GM23338 (cell line): ENCODE measurements around the gene NEK8. TPM values are rescaled to one million over a fixed set of nuclear protein-coding genes. Genes with fewer than 3 reads are reported as not detected.

Source experiments
- ATAC-seq: fragments of 200-7000 bp; cut with Tn5 transposase; 3 replicates; pipeline ENCODE4 v1.9.1; 2020
- DNase-seq: peaks from one replicate; pipeline ENCODE4 v3.0.0-alpha.2; 2015; ENCODE audit warnings: low spot score
- H2AFZ ChIP-seq: fragments of 200-600 bp; sonication (generic); 2 replicates; pipeline ENCODE4 v1.8.0; 2016; ENCODE audit warnings: antibody characterized with exemption, mild to moderate bottlenecking, moderate library complexity
- H3F3A ChIP-seq: fragments of 200-600 bp; sonication (generic); replicated peaks from 2 replicates; pipeline ENCODE4 v1.8.0; 2017; ENCODE audit warnings: antibody characterized with exemption, mixed run types, low read depth
- H3K27ac ChIP-seq: fragments of 200-600 bp; sonication (generic); 2 replicates; pipeline ENCODE4 v1.6.1; 2016; ENCODE audit warnings: low read depth
- H3K27me3 ChIP-seq: fragments of 200-600 bp; sonication (generic); 2 replicates; pipeline ENCODE4 v1.8.0; 2016; ENCODE audit warnings: mild to moderate bottlenecking, mixed run types, moderate library complexity; ENCODE audit not compliant: insufficient read depth
- H3K36me3 ChIP-seq: fragments of 200-600 bp; sonication (generic); 2 replicates; pipeline ENCODE4 v1.8.0; 2016; ENCODE audit warnings: mild to moderate bottlenecking; ENCODE audit not compliant: insufficient read depth
- H3K4me1 ChIP-seq: fragments of 200-600 bp; sonication (generic); 2 replicates; pipeline ENCODE4 v1.8.0; 2016; ENCODE audit warnings: mild to moderate bottlenecking, moderate library complexity; ENCODE audit not compliant: insufficient read depth
- H3K4me2 ChIP-seq: fragments of 200-600 bp; sonication (generic); 2 replicates; pipeline ENCODE4 v1.7.1; 2017; ENCODE audit warnings: mixed run types
- H3K4me3 ChIP-seq: fragments of 200-600 bp; sonication (generic); 2 replicates; pipeline ENCODE4 v1.6.1; 2016; ENCODE audit warnings: mixed run types
- H3K79me2 ChIP-seq: fragments of 200-600 bp; sonication (generic); replicated peaks from 2 replicates; pipeline ENCODE4 v1.8.0; 2017; ENCODE audit warnings: mild to moderate bottlenecking; ENCODE audit not compliant: insufficient read depth
- H3K9me2 ChIP-seq: fragments of 200-600 bp; sonication (generic); 2 replicates; pipeline ENCODE4 v1.8.0; 2017; ENCODE audit not compliant: insufficient read depth
- H4K20me1 ChIP-seq: fragments of 200-600 bp; sonication (generic); replicated peaks from 2 replicates; pipeline ENCODE4 v1.8.0; 2017; ENCODE audit warnings: mild to moderate bottlenecking; ENCODE audit not compliant: insufficient read depth
- H3K27ac Mint-ChIP-seq: 2 replicates; pipeline ENCODE4 v1.8.0; 2020; ENCODE audit warnings: inconsistent platforms, mild to moderate bottlenecking, moderate library complexity, mixed read lengths
- H3K27me3 Mint-ChIP-seq: 3 replicates; pipeline ENCODE4 v1.8.0; 2022; ENCODE audit warnings: low read depth, mild to moderate bottlenecking, moderate library complexity, mixed read lengths, inconsistent platforms; ENCODE audit not compliant: insufficient read depth, poor library complexity
- H3K36me3 Mint-ChIP-seq: 3 replicates; pipeline ENCODE4 v1.8.0; 2021; ENCODE audit warnings: low read depth, mild to moderate bottlenecking, inconsistent platforms, moderate library complexity, mixed read lengths
- H3K4me1 Mint-ChIP-seq: 3 replicates; pipeline ENCODE4 v1.8.0; 2020; ENCODE audit warnings: mild to moderate bottlenecking, inconsistent platforms, mixed read lengths
- H3K4me3 Mint-ChIP-seq: 3 replicates; pipeline ENCODE4 v1.8.0; 2021; ENCODE audit warnings: moderate library complexity, mild to moderate bottlenecking, inconsistent platforms, mixed read lengths
- H3K9me3 Mint-ChIP-seq: 3 replicates; pipeline ENCODE4 v1.8.0; 2020; ENCODE audit warnings: moderate library complexity, mild to moderate bottlenecking, inconsistent platforms, mixed read lengths
- CREB1 ChIP-seq: fragments of 250-450 bp; sonication (Bioruptor Pico); IDR thresholded peaks from 2 replicates; pipeline ENCODE4 v1.5.0; 2020; ENCODE audit warnings: low read depth, mild to moderate bottlenecking, moderate library complexity
- EZH2phosphoT487 ChIP-seq: fragments of 200-600 bp; sonication (generic); IDR thresholded peaks from one replicate; pipeline ENCODE4 v1.8.1; 2018; ENCODE audit warnings: antibody characterized with exemption; ENCODE audit not compliant: unreplicated experiment
- JUNB ChIP-seq: IDR thresholded peaks from one replicate; pipeline ENCODE4 v1.6.1; 2016; ENCODE audit warnings: antibody characterized with exemption; ENCODE audit not compliant: unreplicated experiment
- POLR2AphosphoS5 ChIP-seq: IDR thresholded peaks from 2 replicates; pipeline ENCODE4 v1.6.1; 2016; ENCODE audit warnings: antibody characterized with exemption, low read depth
- polyA plus RNA-seq: library from polyadenylated mRNA; unstranded; fragments of >200 nt; fragmentation: Nextera tagmentation; extraction: Ambion mirVana; gene quantifications from 2 replicates; pipeline ENCODE4 v1.2.1, GENCODE V29; 2016
- total RNA-seq: library from RNA; depleted of rRNA; stranded (reverse); fragments of >200 nt; shearing (Covaris generic); gene quantifications from 2 replicates; pipeline ENCODE4 v1.2.3, GENCODE V29; 2014
- TF ChIP-seq, protein P1 (sequence below): IDR thresholded peaks from one replicate; pipeline ENCODE4 v1.6.1; 2018; ENCODE audit warnings: antibody characterized with exemption; ENCODE audit not compliant: unreplicated experiment
- TF ChIP-seq, protein P2 (sequence below), 2 experiments: fragments of 200-600 bp in 1 of 2; sonication (generic) in 1 of 2; conservative IDR thresholded peaks; 2 replicates each; pipeline versions ENCODE4 v1.5.1 to v1.6.1; 2016 to 2017; ENCODE audit warnings: antibody characterized with exemption in 2 of 2, low read depth in 2 of 2, mild to moderate bottlenecking in 2 of 2, moderate library complexity in 1 of 2
- TF ChIP-seq, protein P3 (sequence below): IDR thresholded peaks from 2 replicates; pipeline ENCODE4 v1.6.1; 2016; ENCODE audit warnings: antibody characterized with exemption

The NEK8 gene
- total and polyA plus RNA-seq, 2 experiments from 2014 or later = 10.0 to 14.9 TPM

DNA sequence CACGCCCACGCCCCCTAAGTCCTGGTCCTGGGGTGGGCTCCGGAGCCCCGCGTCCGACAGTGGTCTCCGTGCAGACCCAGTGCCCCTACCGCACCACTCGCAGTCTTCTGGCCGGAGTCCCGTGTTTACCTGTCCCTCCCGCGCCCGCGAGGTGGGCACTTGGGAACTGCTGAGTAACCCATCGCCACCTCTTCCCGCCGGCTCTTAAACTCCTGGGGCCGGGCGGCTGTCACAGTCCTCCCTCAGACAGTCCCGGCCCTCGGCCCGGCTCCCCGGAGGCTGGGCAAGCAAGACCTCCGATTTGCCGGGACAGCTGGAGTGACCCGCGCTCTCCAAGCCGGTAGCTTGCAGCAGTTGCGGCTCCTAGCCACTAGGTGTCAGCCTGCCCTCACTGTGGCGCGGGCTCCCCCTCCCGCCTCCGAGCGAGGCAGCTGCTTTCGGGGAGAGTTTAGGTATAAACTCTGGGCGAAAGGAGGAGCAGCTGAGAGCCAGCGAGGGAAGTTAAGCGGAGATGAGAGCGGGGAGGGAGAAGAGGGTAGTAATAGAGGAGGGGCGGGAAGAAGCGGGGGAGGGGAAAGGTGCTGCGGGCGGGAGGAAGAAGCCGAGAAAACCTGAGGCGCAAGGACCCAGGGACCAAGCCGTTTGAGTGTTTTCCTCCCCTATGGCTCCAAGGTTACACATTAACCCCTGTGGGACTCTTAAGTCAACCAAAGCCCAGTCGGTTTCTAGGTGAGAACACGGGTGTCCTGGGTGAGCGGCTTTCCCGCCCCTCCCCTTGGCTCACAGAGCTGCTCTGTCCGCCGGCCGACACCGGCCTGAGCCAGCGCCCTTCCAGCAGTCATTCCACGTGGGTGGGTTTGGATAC, 1.7 kb upstream of the NEK8 start:
- Histone ChIP-seq H2AFZ (peak overlapping the region; percentile 33; the same call in 1 of the 2 replicates), H4K20me1 (peaks cover 18% of the 10 kb centered on the region), H3K4me1 (peaks cover 29% of the 10 kb centered on the region), H3K27me3 (no peaks in the 10 kb centered on the region), H3K4me2 (peak overlapping the region; percentile 99), H3K79me2 (peaks cover 16% of the 10 kb centered on the region), H3K4me3 (peak overlapping the region; percentile 98), H3K36me3 (peaks cover 24% of the 10 kb centered on the region), H3F3A (peaks cover 53% of the 10 kb centered on the region), H3K9me2 (no peaks in the 10 kb centered on the region), H3K27ac (peak overlapping the region; percentile 99)
- TF ChIP-seq, protein P1, sequence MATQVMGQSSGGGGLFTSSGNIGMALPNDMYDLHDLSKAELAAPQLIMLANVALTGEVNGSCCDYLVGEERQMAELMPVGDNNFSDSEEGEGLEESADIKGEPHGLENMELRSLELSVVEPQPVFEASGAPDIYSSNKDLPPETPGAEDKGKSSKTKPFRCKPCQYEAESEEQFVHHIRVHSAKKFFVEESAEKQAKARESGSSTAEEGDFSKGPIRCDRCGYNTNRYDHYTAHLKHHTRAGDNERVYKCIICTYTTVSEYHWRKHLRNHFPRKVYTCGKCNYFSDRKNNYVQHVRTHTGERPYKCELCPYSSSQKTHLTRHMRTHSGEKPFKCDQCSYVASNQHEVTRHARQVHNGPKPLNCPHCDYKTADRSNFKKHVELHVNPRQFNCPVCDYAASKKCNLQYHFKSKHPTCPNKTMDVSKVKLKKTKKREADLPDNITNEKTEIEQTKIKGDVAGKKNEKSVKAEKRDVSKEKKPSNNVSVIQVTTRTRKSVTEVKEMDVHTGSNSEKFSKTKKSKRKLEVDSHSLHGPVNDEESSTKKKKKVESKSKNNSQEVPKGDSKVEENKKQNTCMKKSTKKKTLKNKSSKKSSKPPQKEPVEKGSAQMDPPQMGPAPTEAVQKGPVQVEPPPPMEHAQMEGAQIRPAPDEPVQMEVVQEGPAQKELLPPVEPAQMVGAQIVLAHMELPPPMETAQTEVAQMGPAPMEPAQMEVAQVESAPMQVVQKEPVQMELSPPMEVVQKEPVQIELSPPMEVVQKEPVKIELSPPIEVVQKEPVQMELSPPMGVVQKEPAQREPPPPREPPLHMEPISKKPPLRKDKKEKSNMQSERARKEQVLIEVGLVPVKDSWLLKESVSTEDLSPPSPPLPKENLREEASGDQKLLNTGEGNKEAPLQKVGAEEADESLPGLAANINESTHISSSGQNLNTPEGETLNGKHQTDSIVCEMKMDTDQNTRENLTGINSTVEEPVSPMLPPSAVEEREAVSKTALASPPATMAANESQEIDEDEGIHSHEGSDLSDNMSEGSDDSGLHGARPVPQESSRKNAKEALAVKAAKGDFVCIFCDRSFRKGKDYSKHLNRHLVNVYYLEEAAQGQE = no peak
- TF ChIP-seq, protein P2, sequence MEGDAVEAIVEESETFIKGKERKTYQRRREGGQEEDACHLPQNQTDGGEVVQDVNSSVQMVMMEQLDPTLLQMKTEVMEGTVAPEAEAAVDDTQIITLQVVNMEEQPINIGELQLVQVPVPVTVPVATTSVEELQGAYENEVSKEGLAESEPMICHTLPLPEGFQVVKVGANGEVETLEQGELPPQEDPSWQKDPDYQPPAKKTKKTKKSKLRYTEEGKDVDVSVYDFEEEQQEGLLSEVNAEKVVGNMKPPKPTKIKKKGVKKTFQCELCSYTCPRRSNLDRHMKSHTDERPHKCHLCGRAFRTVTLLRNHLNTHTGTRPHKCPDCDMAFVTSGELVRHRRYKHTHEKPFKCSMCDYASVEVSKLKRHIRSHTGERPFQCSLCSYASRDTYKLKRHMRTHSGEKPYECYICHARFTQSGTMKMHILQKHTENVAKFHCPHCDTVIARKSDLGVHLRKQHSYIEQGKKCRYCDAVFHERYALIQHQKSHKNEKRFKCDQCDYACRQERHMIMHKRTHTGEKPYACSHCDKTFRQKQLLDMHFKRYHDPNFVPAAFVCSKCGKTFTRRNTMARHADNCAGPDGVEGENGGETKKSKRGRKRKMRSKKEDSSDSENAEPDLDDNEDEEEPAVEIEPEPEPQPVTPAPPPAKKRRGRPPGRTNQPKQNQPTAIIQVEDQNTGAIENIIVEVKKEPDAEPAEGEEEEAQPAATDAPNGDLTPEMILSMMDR (conservative IDR thresholded peaks at IDR 0.05; ENCODE audit: low read depth in 2 of 2) = peak; percentile 94 to 100
- TF ChIP-seq CREB1 (CRISPR knock-in tag) = peak; percentile 58; the same call in 1 of the 2 replicates
- TF ChIP-seq, protein P3, sequence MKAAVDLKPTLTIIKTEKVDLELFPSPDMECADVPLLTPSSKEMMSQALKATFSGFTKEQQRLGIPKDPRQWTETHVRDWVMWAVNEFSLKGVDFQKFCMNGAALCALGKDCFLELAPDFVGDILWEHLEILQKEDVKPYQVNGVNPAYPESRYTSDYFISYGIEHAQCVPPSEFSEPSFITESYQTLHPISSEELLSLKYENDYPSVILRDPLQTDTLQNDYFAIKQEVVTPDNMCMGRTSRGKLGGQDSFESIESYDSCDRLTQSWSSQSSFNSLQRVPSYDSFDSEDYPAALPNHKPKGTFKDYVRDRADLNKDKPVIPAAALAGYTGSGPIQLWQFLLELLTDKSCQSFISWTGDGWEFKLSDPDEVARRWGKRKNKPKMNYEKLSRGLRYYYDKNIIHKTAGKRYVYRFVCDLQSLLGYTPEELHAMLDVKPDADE = 0 out of 2 replicates have a peak, but pooled peaks have one; percentile 18
- TF ChIP-seq POLR2AphosphoS5 = peak; percentile 60; the same call in 1 of the 2 replicates
- Mint-ChIP-seq H3K27ac (peak overlapping the region; percentile 99), H3K4me3 (peak overlapping the region; percentile 94), H3K36me3 (peaks cover 36% of the 10 kb centered on the region), H3K27me3 (peaks cover 32% of the 10 kb centered on the region), H3K4me1 (peaks cover 37% of the 10 kb centered on the region), H3K9me3 (peaks cover 3% of the 10 kb centered on the region; the same call in 2 of the 3 replicates)
- ATAC-seq = peak; percentile 56
- peak; percentile 98 for DNase-seq

DNA sequence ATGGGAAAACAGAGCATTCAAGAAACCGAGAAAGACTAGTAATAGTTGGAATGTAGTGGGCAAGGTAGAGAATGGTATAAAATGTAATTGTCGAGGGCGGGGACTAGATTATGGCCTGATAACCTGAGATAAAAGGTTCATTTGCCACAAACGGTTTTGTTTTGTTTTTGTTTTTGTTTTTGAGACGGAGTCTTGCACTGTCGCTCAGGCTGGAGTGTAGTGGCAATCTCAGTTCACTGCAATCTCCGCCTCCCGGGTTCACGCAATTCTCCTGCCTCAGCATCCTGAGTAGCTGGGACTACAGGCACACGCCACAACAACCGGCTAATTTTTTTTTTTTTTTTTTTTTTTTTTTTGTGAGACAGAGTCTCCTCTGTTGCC, 1.4 kb downstream of the NEK8 start:
- DNase-seq (no peak), ATAC-seq (no peak)
- Mint-ChIP-seq H3K36me3 (peaks cover 12% of the 10 kb centered on the region), H3K27ac (peak overlapping the region; percentile 34; the same call in 1 of the 2 replicates), H3K4me3 (no peak overlapping the region; the same call in 2 of the 3 replicates), H3K27me3 (peaks cover 27% of the 10 kb centered on the region), H3K4me1 (peaks cover 10% of the 10 kb centered on the region), H3K9me3 (peaks cover 3% of the 10 kb centered on the region; the same call in 2 of the 3 replicates)
- no peak overlapping the region for H3K27ac ChIP-seq
- no peaks in the 10 kb centered on the region; the same call in 1 of the 2 replicates for H3K79me2 ChIP-seq
- H3K36me3 ChIP-seq = no peaks in the 10 kb centered on the region
- peaks cover 24% of the 10 kb centered on the region for H3F3A ChIP-seq
- 0 out of 2 replicates have a peak, but pooled peaks cover under 1% of the 10 kb centered on the region for H3K4me1 ChIP-seq
- H2AFZ ChIP-seq = no peak overlapping the region
- H3K27me3 ChIP-seq = no peaks in the 10 kb centered on the region
- H3K4me2 ChIP-seq = no peak overlapping the region
- no peaks in the 10 kb centered on the region for H3K9me2 ChIP-seq
- H3K4me3 ChIP-seq = no peak overlapping the region
- H4K20me1 ChIP-seq = no peaks in the 10 kb centered on the region; the same call in 1 of the 2 replicates
- no peak for TF ChIP-seq JUNB
- no peak for TF ChIP-seq EZH2phosphoT487
